NCI-H748 treated with DMSO at 0.1 percent for 48 hours (cell line): ENCODE results near the gene GPS1.

Experiments
- DNase-seq: peaks from one replicate; lab custom pipeline; 2025; lab: John Stamatoyannopoulos, UW

Gene GPS1

GRCh38 chr17:82059272-82060000 lies 7.7 kb downstream of the GPS1 start:
- DNase-seq: no peak

GRCh38 chr17:82060001-82060380 lies 8.3 kb downstream of the GPS1 start:
- DNase-seq: no peak

DNA sequence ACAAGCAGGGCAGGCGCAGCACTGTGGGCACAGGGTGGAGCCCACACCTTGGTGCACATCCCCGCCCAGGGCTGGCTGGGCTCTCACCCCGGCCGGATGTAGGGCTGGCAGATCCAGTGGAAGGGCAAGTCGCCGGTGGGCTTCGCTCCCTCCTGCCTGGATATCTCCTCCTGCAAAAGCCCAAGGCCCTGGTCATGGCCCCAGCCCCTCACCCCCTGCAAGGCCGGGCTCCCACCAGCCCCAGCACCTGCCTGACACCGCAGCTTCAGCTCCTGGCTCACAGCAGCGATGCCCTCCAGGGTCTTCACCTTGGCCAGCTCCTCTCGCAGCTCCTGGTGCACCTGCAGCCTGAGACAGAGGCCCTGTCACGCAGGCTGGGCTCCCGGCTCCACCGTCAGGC lies 8.9 kb downstream of the GPS1 start:
- DNase-seq: no peak

DNA sequence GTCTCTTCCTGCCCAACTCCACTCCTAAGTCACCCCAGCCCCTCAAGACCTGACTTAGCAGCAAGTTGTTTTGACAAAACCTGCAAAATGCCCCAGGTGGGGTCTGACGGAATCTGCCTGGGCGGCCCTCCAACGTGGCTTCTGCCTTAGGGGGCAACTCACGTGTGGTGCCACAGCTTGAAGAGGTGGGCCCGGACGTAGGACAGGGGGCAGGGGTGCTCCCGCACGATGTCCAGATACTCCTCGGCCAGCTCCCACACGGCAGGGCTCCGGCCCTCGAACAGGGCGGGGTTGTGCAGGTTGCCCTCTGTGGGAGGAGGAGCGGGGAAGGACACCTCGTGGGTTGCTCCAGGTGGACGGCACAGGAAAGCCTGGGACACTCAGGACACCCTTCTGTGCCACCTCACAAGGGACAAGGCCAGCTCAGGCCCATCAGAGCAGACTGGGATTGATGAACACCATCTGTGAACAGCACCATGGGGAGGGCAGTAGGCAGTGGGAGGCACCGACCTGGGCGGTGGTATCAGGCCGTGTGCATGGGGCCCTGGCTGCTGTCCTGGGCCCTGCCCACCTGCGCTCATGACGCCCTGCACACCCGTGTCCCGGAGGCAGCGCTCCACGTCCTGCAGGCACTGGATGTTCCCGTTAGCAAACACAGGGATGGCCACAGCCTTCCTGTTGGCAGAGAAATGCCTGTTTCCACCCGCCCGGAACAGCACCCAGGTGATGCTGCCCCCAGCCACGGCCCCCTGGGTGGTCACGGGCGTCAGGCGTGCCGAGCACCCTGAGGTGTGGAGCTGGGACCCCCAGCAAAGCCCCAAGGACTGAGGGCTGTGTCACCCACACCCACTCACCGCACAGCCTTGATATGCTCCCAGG lies 9.6 kb downstream of the GPS1 start:
- no peak for DNase-seq

DNA sequence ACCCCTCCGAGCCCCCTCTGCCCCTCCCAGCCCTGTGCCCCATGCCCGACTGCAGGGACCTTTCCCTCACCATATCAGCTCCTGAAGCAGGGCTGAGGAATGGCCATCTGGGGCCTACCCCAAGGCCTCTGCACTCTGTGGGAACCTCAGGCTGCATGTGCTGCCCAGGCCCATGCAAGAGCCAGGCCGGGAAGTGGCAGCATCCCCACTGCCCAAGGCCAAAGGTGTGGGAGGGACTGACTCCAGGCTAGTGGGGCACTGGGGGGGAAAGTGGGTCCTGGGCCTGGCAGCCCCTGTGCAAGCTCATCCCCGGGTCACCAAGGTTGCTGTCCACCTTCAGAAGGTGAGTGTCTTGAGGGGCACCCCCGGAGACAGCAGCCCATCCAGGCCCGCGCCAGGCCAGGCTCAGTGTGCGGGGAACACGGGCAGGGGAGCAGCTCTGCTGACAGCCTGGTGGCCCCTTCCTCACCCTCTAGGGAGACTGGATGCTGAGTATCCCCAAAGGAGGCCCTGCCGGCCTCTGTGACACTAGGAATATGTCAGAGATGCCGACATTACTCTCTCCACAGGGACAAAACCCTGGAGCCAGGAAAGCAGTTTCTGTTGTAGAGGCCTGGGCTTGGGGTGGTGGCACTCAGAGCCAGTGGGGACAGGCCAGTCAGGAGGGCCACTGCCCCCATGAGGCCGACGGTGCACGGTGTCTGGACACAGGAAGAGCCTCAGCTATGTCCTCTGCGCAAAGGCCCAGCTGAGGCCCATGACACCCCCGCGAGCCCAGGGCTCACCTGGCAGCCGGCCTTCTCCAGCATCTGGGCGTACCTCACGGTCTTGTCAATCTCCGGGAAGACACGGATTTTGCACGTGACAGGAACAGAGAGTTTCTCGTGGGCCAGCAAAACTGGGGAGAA lies 10.6 kb downstream of the GPS1 start:
- no peak for DNase-seq

DNA sequence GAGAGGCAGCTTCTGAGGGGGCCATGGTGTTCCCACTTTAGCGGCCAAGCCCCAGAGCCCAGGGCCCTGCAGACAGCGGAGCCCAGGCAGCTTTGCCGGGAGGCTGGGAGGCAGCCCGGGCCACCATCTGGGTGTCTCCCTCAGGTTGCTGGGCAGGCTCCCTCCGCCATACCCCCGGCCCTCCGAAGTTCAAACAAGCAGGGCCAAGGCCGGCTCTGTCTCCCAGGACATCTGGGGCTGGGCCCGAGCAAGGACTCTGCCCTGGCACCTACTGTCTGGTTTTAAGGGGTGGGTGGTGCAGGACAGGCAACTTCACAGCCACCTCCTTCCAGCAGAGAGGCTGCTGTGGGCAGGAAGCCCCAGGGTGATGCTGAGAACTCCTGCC lies 11.3 kb downstream of the GPS1 start:
- no peak for DNase-seq

DNA sequence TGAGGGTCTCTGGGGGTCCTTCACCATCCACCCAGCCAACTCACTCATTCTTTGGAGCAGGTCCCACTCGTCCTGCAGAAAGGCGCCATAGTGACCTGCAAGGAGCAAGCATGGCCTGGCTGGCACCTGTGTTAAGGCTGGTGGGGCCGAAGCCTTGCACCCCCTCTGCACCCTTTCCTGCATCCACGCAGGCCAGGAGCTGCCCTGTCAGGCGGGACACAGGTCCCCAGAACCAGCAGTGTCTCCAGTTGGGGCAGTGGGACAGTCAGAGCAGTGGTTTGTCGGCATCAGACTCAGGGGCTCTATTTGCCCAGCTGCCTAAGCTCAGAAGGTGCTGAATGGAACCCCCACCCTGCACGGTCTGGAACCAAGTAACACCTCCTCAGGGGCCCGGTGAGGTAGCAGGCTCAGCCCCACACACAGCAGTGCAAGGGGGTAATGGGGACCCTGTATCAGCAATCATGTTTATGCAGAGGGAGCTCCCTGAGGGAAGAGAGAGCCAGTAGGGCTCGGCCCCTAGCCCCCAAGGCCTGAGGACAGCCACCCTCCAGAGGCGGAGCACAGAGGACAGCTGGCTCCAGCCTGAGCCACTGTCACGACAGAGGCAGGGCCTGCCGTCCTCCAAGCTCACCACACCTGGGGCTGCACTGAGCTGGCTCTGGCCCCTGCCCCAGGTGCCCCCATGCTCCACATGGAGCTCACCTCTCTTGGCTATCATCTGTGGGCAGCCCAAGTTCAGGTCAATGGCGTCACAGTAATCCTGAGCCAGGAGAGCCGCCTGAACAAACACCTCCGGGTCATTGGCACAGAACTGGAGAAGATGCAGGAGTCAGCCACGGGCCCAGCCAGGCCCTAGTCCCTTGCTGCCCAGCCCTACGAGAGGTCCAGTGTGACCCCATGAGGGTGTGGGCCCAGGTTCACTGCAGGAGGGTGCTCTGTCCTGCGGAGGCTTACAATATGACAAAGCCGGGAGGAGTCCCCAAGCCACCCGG lies 12.0 kb downstream of the GPS1 start:
- no peak for DNase-seq

DNA sequence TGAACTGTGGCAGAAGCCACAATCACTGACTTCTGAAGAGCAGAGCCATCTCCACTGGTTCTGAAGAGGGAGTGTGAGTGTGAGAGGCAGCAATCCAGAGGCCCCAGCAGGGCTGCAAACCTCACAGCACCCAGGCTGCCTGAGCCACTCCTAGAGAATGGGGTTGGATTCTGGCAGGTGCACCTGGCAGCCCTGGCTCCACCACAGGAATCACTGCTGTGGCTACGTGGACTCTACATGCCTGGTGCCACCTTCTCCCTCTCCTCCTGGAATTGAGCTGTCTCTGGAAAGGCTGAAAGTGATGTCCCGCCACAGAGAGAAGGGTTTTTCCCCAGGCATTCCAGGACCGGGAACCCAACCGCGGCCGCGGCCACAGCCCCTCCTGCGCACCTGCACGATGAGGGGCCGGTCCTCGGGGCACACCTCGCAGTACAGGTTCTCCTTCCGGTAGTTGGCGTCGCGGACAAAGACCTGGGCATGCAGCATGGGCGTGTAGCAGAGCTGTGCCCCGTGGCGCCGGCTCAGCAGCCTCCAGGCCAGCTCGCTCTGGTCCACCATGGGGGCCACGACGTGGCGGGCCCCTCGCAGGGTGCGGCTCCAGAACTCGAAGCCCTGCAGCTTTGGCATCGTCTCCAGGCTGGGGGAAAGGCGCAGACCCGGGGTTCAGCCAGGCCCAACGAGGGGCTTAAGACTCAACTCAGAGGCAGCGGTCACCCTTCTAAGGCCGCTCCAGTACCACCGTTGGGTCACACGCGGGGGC lies 12.9 kb downstream of the GPS1 start:
- DNase-seq: no peak

DNA sequence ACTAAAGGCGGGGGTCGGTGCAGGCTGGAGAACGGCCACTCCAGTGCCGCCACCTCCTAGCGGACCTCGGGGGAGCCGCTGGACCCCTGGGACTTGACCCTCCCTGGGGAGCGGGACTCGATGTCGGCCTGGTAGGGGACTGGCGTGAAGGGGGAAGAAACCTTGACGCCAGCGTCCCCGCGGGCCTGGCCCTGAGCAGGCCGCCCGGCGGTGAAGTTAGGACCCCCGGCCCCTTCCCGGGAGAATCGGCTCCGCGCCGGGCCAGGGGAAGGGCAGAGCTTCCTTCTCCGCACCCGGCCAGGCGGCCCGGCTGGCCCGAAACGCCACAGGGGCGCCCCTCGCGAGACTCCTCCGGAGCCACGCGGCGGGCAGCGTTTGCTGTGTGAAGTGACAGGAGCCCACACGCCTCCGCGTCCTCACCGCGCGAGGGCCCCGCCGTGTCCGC lies 13.5 kb downstream of the GPS1 start:
- DNase-seq: no peak

DNA sequence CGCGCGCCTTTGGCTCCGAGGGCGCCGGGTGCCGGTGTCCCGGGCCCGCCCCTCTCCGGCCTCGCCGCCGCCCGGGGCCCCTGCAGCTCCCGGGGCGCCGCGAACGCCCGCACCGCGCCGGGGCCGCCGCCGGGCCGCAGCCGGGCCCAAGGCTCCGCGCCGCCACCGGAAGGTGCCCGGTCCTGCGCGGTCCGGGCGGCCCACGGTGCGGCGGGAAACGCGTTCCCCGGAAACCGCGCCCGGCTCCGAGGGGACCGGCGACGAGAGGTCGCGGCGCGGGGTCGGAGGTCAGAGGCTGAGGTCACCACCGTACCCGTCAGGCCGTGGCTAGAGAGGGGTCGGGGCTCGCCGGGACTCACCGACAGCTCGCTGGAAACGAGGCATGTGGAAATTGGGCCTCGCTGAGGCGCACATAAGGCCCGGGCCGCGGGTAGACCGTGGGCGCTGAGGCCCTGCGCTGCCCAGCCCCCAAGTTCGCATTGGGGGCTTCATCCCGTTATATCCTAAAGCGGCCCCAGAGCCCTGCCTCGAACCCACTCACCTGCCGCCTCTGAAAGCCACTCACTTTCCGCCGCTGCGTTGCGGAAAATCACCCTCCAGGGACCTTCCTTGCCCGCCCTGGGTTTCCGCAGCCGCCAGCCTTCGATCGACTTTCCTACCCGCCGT lies 14.1 kb downstream of the GPS1 start, which contains the start of gene DUS1L:
DUS1L (minus strand) TSS at position 167 of the 666 bp plus-strand sequence. CDS start 745 bp downstream, outside the sequence.
- no peak for DNase-seq

- no peak for DNase-seq
Observed at GRCh38 chr17:82070611-82071010, 18.9 kb downstream of the GPS1 start.

GRCh38 chr17:82072827-82073226 lies 21.1 kb downstream of the GPS1 start:
- no peak for DNase-seq

DNA sequence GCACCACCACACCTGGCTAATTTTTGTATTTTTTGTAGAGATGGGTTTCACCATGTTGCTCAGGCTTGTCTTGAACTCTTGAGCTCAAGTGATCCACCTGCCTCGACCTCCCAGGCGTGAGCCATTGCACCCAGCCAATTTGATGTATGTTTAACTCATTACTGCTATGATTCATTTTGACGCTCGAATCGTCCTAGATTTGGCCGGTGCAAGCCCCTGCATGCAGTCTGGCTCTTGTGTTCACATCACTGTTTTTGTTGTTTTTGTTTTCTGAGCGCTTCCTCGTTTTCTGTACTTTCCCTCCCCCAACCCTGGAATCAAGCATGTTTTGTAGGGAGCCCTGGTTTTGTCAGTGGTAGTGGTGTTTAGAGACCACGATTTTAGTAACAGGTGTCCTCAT lies 21.7 kb downstream of the GPS1 start:
- DNase-seq: no peak

- no peak for DNase-seq
Observed at GRCh38 chr17:82076018-82076784, 24.5 kb downstream of the GPS1 start.

GRCh38 chr17:82076785-82077591 lies 25.3 kb downstream of the GPS1 start:
- no peak for DNase-seq

GRCh38 chr17:82077617-82078358 lies 26.1 kb downstream of the GPS1 start:
- DNase-seq: no peak

- DNase-seq: no peak
Observed at GRCh38 chr17:82078433-82078832, 26.7 kb downstream of the GPS1 start.
